ENCODE results near the gene SPATA9.
"Not testable (repeated sequence)": the region's sequence is repeated elsewhere in the genome, so short reads cannot be mapped to it uniquely, and the experiment has no call there.

The SPATA9 gene

DNA sequence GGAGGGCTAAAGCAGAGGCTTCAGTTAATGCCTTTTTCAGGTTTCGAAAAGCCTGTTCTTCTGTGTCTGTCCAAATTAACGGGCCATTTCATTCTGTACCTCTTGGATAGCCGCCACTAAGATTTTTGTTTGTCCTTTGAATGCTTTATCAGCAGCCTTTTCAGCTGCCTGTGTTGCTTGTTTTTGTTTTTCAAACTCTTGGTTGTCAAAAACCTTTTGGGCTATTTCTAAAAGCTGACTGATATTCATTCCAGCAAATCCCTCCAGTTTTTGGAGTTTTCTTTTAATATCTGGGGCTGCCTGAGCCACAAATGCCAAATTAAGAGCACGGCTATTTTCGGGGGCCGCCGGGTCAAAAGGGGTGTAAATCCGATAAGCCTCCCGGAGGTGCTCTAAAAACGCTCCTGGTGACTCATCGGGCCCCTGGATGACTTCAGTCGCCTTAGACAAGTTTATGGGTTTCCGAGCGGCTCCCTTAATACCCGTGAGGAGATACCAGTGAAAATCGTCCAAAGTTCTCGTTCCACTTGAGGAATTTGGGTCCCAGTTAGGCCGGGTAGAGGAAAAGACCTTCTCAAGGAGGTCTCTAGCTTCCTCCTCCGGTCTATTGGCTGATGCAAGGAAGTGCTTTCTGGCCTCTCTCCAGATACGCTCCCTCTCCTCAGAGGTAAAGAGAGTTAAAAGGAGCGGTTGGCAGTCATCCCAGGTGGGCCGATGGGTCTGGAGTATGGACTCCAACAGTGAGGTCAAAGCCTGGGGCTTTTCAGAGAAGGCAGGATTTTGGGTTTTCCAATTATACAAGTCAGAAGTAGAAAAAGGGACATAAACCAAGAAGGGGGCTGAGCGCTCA is 28.1 kb upstream of the SPATA9 start:
- ATAC-seq = not testable (repeated sequence)

- TF ChIP-seq PATZ1 (CRISPR knock-in tag; IDR thresholded peaks at IDR 0.05; ENCODE audit: borderline replicate concordance) (no peak), CSDC2 (CRISPR knock-in tag; IDR thresholded peaks at IDR 0.05) (no peak), TOX (CRISPR knock-in tag; IDR thresholded peaks at IDR 0.05; ENCODE audit: borderline replicate concordance) (no peak), RARB (CRISPR knock-in tag; IDR thresholded peaks at IDR 0.05) (no peak), ISL1 (CRISPR knock-in tag; IDR thresholded peaks at IDR 0.05) (no peak), ZNF70 (CRISPR knock-in tag; IDR thresholded peaks at IDR 0.05) (no peak), ZNF8 (CRISPR knock-in tag; IDR thresholded peaks at IDR 0.05) (no peak), TCF4 (CRISPR knock-in tag; IDR thresholded peaks at IDR 0.05; ENCODE audit: borderline replicate concordance) (no peak), ARNTL (CRISPR knock-in tag; IDR thresholded peaks at IDR 0.05; ENCODE audit: borderline replicate concordance, low read depth) (no peak), TSHZ2 (CRISPR knock-in tag; IDR thresholded peaks at IDR 0.05) (no peak)
- TF ChIP-seq, protein P1, sequence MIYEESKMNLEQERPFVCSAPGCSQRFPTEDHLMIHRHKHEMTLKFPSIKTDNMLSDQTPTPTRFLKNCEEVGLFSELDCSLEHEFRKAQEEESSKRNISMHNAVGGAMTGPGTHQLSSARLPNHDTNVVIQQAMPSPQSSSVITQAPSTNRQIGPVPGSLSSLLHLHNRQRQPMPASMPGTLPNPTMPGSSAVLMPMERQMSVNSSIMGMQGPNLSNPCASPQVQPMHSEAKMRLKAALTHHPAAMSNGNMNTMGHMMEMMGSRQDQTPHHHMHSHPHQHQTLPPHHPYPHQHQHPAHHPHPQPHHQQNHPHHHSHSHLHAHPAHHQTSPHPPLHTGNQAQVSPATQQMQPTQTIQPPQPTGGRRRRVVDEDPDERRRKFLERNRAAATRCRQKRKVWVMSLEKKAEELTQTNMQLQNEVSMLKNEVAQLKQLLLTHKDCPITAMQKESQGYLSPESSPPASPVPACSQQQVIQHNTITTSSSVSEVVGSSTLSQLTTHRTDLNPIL (CRISPR knock-in tag; IDR thresholded peaks at IDR 0.05; ENCODE audit: low read depth) = no peak
Observed at GRCh38 chr5:95709967-95710650, 27.3 kb upstream of the SPATA9 start.

DNA sequence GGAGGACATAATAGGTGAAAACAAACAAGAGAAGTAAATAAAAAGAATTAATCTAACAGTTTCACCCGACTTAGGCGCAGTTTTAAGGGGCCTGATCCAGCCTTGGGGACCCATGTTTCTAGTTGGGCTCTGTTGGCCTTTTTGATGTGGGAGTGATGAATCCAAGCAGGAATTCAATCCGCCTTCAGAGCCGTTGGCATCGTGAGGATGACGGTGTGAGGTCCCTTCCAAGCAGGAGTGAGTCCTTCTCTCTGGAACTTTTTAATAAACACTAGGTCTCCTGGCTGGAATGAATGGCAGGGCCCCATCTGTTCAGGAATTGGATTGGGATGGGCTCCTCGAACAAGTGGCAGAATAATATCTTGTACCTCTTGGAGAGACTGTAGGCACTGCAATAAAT is 26.1 kb upstream of the SPATA9 start:
- ATAC-seq = no peak
- TF ChIP-seq, protein P1 (CRISPR knock-in tag; IDR thresholded peaks at IDR 0.05; ENCODE audit: low read depth) = no peak
- TF ChIP-seq ISL1 (CRISPR knock-in tag; IDR thresholded peaks at IDR 0.05) = no peak
- TF ChIP-seq CSDC2 (CRISPR knock-in tag; IDR thresholded peaks at IDR 0.05) = no peak
- no peak for TF ChIP-seq ZNF8 (CRISPR knock-in tag; IDR thresholded peaks at IDR 0.05)
- TF ChIP-seq, protein P2, sequence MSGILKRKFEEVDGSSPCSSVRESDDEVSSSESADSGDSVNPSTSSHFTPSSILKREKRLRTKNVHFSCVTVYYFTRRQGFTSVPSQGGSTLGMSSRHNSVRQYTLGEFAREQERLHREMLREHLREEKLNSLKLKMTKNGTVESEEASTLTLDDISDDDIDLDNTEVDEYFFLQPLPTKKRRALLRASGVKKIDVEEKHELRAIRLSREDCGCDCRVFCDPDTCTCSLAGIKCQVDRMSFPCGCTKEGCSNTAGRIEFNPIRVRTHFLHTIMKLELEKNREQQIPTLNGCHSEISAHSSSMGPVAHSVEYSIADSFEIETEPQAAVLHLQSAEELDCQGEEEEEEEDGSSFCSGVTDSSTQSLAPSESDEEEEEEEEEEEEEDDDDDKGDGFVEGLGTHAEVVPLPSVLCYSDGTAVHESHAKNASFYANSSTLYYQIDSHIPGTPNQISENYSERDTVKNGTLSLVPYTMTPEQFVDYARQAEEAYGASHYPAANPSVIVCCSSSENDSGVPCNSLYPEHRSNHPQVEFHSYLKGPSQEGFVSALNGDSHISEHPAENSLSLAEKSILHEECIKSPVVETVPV (CRISPR knock-in tag; IDR thresholded peaks at IDR 0.05) = no peak
- no peak for TF ChIP-seq ZNF565 (CRISPR knock-in tag; conservative IDR thresholded peaks at IDR 0.05; ENCODE audit: low read depth)
- TF ChIP-seq ARNTL (CRISPR knock-in tag; IDR thresholded peaks at IDR 0.05; ENCODE audit: borderline replicate concordance, low read depth) = no peak
- TF ChIP-seq SNAI2 (CRISPR knock-in tag; IDR thresholded peaks at IDR 0.05) = no peak
- no peak for TF ChIP-seq ZNF70 (CRISPR knock-in tag; IDR thresholded peaks at IDR 0.05)
- no peak for TF ChIP-seq ESRRG (CRISPR knock-in tag; IDR thresholded peaks at IDR 0.05)
- TF ChIP-seq ZFP30 (CRISPR knock-in tag; IDR thresholded peaks at IDR 0.05) = no peak

More at GRCh38 chr5:95709967-95710650, 27.3 kb upstream of the SPATA9 start:
- no peak for ATAC-seq

DNA sequence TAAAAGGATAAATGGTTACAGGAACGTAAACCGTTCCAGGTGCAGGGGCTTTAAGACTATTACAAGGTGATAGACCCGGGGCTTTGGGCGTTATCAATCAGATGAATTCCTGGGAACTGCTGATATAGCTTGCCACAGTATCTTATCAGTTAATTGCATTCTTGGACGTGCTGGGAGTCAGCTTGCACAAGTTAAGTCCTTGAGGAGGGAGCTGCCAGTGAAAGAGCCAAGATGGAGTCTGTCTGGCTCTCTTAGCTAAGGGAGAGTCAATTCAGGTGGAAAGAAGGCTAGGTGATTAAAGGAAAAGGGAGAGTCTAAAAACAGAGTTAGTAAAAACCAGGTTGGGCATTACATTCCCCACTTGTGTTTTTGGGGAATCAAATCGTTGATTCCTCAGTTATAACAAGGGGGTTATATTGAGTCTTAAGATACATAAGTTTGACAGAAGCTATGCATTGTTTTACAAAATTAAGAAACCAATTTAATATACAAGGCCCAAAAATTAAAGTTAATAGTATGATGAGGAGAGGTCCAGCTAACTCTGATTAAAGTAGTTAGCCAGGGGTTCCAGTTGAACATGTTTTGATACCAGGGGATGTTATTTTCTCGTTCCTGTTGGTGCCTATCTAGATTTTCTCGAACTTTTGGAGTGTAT is 24.9 kb upstream of the SPATA9 start:
- ATAC-seq = not testable (repeated sequence)

All from SK-N-SH treated with all-trans-retinoic acid at 6 μM for 48 hours (cell line).